KMS-11 (cell line): ENCODE measurements around the gene GPR137B.
"Not testable (repeated sequence)": the region's sequence is repeated elsewhere in the genome, so short reads cannot be mapped to it uniquely, and the experiment has no call there.

Experiments used
- H2AFZ ChIP-seq: fragments of 200-600 bp; sonication (generic); 2 replicates; pipeline ENCODE4 v1.6.1; 2016; ENCODE audit warnings: antibody characterized with exemption, mixed run types, low read depth
- H3K27ac ChIP-seq: fragments of 200-600 bp; sonication (generic); 2 replicates; pipeline ENCODE4 v1.6.1; 2016; ENCODE audit warnings: mild to moderate bottlenecking, mixed run types
- H3K27me3 ChIP-seq: fragments of 200-600 bp; sonication (generic); 2 replicates; pipeline ENCODE4 v1.6.1; 2017; ENCODE audit warnings: mild to moderate bottlenecking, low read depth, mixed run types, moderate library complexity; ENCODE audit not compliant: insufficient read depth
- H3K36me3 ChIP-seq: fragments of 200-600 bp; sonication (generic); 2 replicates; pipeline ENCODE4 v1.6.1; 2017; ENCODE audit warnings: mild to moderate bottlenecking, mixed run types; ENCODE audit not compliant: insufficient read depth
- H3K4me1 ChIP-seq: fragments of 200-600 bp; sonication (generic); 2 replicates; pipeline ENCODE4 v1.6.1; 2016; ENCODE audit warnings: mild to moderate bottlenecking, low read depth, mixed run types; ENCODE audit not compliant: poor library complexity, severe bottlenecking
- H3K4me2 ChIP-seq: fragments of 200-600 bp; sonication (generic); 2 replicates; pipeline ENCODE4 v1.7.0; 2016; ENCODE audit warnings: mild to moderate bottlenecking, mixed run types
- H3K4me3 ChIP-seq: fragments of 200-600 bp; sonication (generic); IDR thresholded peaks from 2 replicates; pipeline ENCODE4 v1.6.1; 2017; ENCODE audit warnings: low read depth, low read length, mixed read lengths; ENCODE audit not compliant: insufficient read depth
- H3K79me2 ChIP-seq: fragments of 200-600 bp; sonication (generic); 2 replicates; pipeline ENCODE4 v1.6.1; 2016; ENCODE audit warnings: low read depth, mixed run types; ENCODE audit not compliant: insufficient read depth
- H3K9ac ChIP-seq: fragments of 200-600 bp; sonication (generic); 2 replicates; pipeline ENCODE4 v1.6.1; 2016; ENCODE audit warnings: mild to moderate bottlenecking, mixed run types
- H4K20me1 ChIP-seq: fragments of 200-600 bp; sonication (generic); 2 replicates; pipeline ENCODE4 v1.6.1; 2016; ENCODE audit warnings: mild to moderate bottlenecking, mixed run types; ENCODE audit not compliant: insufficient read depth
- TF ChIP-seq, protein P1 (sequence below): fragments of 200-600 bp; sonication (generic); conservative IDR thresholded peaks from 2 replicates; pipeline ENCODE4 v1.6.1; 2017; ENCODE audit warnings: low read depth, mild to moderate bottlenecking, antibody characterized with exemption, low read length, moderate library complexity, mixed read lengths

The GPR137B gene

DNA sequence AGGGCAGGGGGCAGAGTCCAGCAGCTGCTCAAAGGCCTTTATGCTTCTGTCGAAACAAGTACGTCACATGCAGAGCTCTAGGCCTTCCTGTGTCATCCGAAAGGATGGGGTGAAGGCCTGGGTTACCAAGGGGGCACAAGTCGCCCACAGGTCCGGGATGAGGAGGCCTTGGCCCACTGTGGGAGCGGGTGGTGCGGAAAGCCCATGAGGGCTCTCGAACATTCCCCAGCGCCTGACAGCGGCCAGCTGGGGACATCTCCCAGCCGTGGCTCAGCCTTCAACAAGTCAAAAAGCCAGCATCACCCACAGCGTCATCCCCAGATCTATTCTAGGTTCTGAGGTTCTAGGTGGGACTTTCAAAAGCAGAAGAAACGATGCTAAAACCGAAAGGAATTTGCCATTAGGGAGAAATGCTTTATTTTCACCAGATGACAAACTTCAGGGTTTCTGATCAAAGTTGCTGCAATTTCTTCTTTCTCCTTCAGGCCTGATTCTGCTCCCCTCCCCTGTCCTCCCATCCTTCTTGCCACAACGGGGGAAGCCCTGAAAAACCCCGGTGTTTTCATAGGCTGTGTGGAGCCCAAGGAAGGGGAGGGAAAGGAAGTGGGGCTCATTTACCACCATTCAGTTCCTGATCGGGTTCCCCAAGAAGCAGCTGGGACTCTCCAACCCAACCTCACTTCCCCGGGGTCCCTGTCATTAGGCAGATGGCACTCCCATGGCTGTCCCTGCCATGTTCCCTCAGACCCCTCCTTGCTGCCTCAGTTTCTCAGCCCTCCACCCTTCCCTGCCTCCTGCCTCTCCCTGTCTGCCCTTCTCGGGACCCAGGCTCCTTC, 17.6 kb downstream of the GPR137B start:
- no peaks in the 10 kb centered on the region for H3K4me1 ChIP-seq

DNA sequence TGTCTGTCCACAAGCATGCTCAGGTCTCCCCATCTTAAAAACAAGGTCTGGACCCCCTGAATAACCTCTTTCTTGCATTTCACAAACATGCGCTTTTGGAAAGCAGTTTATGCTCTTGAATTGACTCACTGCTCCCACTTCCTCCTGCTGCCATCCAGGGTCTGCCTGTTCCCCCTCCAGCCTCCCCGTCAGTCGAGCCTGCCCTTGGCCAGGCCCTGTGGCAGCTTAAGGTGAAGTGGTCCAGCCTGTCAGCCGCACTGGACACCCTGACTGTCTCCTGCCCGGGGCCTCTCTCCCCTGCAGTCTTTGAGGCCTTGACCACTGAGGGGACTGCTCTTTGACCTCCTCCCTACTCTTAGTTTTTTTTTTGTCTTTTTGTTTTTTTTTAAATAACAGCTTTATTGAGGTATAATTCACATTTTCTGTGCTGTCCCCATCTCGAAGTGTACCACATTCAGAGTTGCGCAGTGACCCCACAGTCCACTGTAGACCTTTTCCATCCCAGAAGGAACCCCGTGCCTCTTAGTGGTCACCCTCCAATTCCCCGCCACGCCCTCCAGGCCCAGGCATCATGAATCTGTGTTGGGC, 18.3 kb downstream of the GPR137B start:
- Histone ChIP-seq H3K27me3 (no peaks in the 10 kb centered on the region), H3K36me3 (no peaks in the 10 kb centered on the region), H3K4me3 (no peak overlapping the region), H4K20me1 (no peaks in the 10 kb centered on the region), H3K4me1 (no peaks in the 10 kb centered on the region), H3K79me2 (no peaks in the 10 kb centered on the region), H3K9ac (no peak overlapping the region), H2AFZ (no peak overlapping the region), H3K27ac (no peak overlapping the region), H3K4me2 (no peak overlapping the region)
- TF ChIP-seq, protein P1, sequence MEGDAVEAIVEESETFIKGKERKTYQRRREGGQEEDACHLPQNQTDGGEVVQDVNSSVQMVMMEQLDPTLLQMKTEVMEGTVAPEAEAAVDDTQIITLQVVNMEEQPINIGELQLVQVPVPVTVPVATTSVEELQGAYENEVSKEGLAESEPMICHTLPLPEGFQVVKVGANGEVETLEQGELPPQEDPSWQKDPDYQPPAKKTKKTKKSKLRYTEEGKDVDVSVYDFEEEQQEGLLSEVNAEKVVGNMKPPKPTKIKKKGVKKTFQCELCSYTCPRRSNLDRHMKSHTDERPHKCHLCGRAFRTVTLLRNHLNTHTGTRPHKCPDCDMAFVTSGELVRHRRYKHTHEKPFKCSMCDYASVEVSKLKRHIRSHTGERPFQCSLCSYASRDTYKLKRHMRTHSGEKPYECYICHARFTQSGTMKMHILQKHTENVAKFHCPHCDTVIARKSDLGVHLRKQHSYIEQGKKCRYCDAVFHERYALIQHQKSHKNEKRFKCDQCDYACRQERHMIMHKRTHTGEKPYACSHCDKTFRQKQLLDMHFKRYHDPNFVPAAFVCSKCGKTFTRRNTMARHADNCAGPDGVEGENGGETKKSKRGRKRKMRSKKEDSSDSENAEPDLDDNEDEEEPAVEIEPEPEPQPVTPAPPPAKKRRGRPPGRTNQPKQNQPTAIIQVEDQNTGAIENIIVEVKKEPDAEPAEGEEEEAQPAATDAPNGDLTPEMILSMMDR, result no peak

More for the DNA sequence above, 17.6 kb downstream of the GPR137B start:
- H3K79me2 ChIP-seq, result no peaks in the 10 kb centered on the region
- H3K9ac ChIP-seq, result no peak overlapping the region
- no peaks in the 10 kb centered on the region for H4K20me1 ChIP-seq
- no peak overlapping the region for H3K4me2 ChIP-seq
- no peak overlapping the region for H2AFZ ChIP-seq
- H3K27ac ChIP-seq, result no peak overlapping the region
- no peaks in the 10 kb centered on the region for H3K27me3 ChIP-seq
- H3K4me3 ChIP-seq, result no peak overlapping the region
- no peaks in the 10 kb centered on the region for H3K36me3 ChIP-seq
- TF ChIP-seq, protein P1, result no peak

DNA sequence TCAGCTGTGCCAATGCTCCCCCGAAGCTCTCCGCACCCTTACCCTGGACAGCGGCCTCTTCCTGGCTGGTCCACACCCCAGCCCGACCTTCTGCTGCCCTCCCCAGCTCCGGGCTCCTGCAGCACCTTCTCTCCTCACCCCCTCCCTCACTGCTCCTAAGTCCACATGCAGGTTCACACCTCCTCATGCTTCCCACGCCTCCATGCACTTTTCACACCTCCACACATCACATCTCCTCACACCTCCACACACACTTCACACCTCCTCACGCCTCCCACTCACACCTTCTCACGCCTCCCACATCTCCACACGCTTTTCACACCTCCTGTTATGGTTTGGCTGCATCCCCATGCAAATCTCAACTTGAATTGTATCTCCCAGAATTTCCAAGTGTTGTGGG, 18.9 kb downstream of the GPR137B start:
- Histone ChIP-seq H3K9ac (no peak overlapping the region), H3K4me1 (no peaks in the 10 kb centered on the region)

DNA sequence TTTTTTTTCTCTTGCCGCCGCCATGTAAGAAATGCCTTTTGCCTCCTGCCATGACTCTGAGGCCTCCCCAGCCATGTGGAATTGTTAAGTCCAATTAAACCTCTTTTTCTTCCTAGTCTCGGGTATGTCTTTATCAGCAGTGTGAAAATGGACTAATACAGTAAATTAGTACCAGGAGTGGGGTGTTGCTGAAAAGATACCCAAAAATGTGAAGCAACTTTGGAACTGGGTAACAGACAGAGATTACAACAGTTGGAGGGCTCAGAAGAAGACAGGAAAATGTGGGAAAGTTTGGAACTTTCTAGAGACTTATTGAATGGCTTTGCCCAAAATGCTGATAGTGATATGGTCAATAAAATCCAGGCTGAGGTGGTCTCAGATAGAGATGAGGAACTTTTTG, 19.4 kb downstream of the GPR137B start:
- not testable (repeated sequence) for H3K79me2 ChIP-seq, H2AFZ ChIP-seq, H3K4me1 ChIP-seq, H3K27ac ChIP-seq, H4K20me1 ChIP-seq, H3K36me3 ChIP-seq, H3K4me3 ChIP-seq, H3K27me3 ChIP-seq, H3K4me2 ChIP-seq, H3K9ac ChIP-seq

More for the DNA sequence above, 18.9 kb downstream of the GPR137B start:
- Histone ChIP-seq H3K27ac (no peak overlapping the region), H3K79me2 (no peaks in the 10 kb centered on the region), H2AFZ (no peak overlapping the region), H3K27me3 (no peaks in the 10 kb centered on the region), H3K36me3 (no peaks in the 10 kb centered on the region), H3K4me2 (no peak overlapping the region), H4K20me1 (no peaks in the 10 kb centered on the region), H3K4me3 (no peak overlapping the region)
- TF ChIP-seq, protein P1, result no peak
